Right lung (tissue), 10 donors: ENCODE data around the gene KRTAP22-2. TPM values are rescaled to one million over a fixed set of nuclear protein-coding genes. Genes with fewer than 3 reads are reported as not detected.

ENCODE experiments used
- DNase-seq, 2 donors: peaks; one replicate each; pipeline ENCODE4 v3.0.0-alpha.2; 2013
- long read RNA-seq, 8 donors: transcript quantifications; one replicate each; lab custom pipeline, GENCODE V29; 2026
- polyA plus RNA-seq, 5 donors: library from polyadenylated mRNA; unstranded; fragments of 120-200 nt; gene quantifications; one replicate each; pipeline versions ENCODE4 v1.2.1 to v1.2.3, GENCODE V29; 2013; ENCODE audit warnings: inconsistent platforms in 1 of 5, low replicate concordance in 1 of 5; ENCODE audit not compliant: insufficient read length in 5 of 5, insufficient read depth in 1 of 5

Gene KRTAP22-2
- not detected for polyA plus RNA-seq
- long read RNA-seq, donor 1: 0 reads
- long read RNA-seq, donor 2: 0 reads
- long read RNA-seq, donor 3: 0 reads
- long read RNA-seq, donor 4: 0 reads
- long read RNA-seq, donor 5: 0 reads
- long read RNA-seq, donor 6: 0 reads
- long read RNA-seq, donor 7: 0 reads
- long read RNA-seq, donor 8: 0 reads

- DNase-seq: no peak
These were observed at the start of gene KRTAP22-2 for GRCh38 chr21:30590297-30590696. KRTAP22-2 (minus strand) TSS chr21:30590397.

- no peak for DNase-seq
These were observed 48.5 kb upstream of the KRTAP22-2 start for GRCh38 chr21:30638686-30639085.

- DNase-seq: no peak
These were observed 44.7 kb upstream of the KRTAP22-2 start, which contains the start of gene KRTAP20-2 for GRCh38 chr21:30634906-30635305. KRTAP20-2 (plus strand) TSS chr21:30635206; CDS start chr21:30635264, 58 bp downstream.

- DNase-seq: no peak
These were observed 39.0 kb upstream of the KRTAP22-2 start for GRCh38 chr21:30629200-30629599.

GRCh38 chr21:30628109-30628508 is 37.9 kb upstream of the KRTAP22-2 start:
- no peak for DNase-seq

- no peak for DNase-seq
These were observed 35.4 kb upstream of the KRTAP22-2 start for GRCh38 chr21:30625449-30626165.

GRCh38 chr21:30623362-30623761 is 33.2 kb upstream of the KRTAP22-2 start:
- DNase-seq: no peak

GRCh38 chr21:30620522-30620921 is 30.3 kb upstream of the KRTAP22-2 start, which contains the start of gene KRTAP20-4:
KRTAP20-4 (plus strand) TSS chr21:30620627.
- no peak for DNase-seq

- DNase-seq: no peak
These were observed 29.9 kb upstream of the KRTAP22-2 start for GRCh38 chr21:30620080-30620479.

- no peak for DNase-seq
These were observed 25.9 kb upstream of the KRTAP22-2 start, which contains the start of gene KRTAP20-1 for GRCh38 chr21:30616125-30616524. KRTAP20-1 (plus strand) TSS chr21:30616425; CDS start chr21:30616455, 30 bp downstream.

GRCh38 chr21:30615199-30615598 is 25.0 kb upstream of the KRTAP22-2 start:
- DNase-seq: no peak

- DNase-seq: no peak
These were observed 23.6 kb upstream of the KRTAP22-2 start, which contains the start of gene KRTAP6-1 for GRCh38 chr21:30613836-30614235. KRTAP6-1 (minus strand) TSS chr21:30613930; CDS start chr21:30613904, 26 bp downstream.

GRCh38 chr21:30612132-30612531 is 21.9 kb upstream of the KRTAP22-2 start:
- no peak for DNase-seq

- no peak for DNase-seq
These were observed 15.8 kb upstream of the KRTAP22-2 start for GRCh38 chr21:30605968-30606367.

GRCh38 chr21:30600787-30601186 is 10.6 kb upstream of the KRTAP22-2 start, which contains the start of gene KRTAP22-1:
KRTAP22-1 (plus strand) TSS chr21:30601087.
- no peak for DNase-seq

GRCh38 chr21:30598802-30599201 is 8.6 kb upstream of the KRTAP22-2 start, which contains the start of gene KRTAP6-2:
KRTAP6-2 (minus strand) TSS chr21:30598902; CDS start chr21:30598874, 28 bp downstream.
- DNase-seq: no peak

GRCh38 chr21:30592140-30592539 is 1.9 kb upstream of the KRTAP22-2 start, which contains the start of gene KRTAP6-3:
KRTAP6-3 (plus strand) TSS chr21:30592440; CDS start chr21:30592446, 6 bp downstream.
- no peak for DNase-seq

- DNase-seq: no peak
These were observed 7.3 kb downstream of the KRTAP22-2 start for GRCh38 chr21:30582870-30583269.

- no peak for DNase-seq
These were observed 10.1 kb downstream of the KRTAP22-2 start for GRCh38 chr21:30580132-30580531.

- DNase-seq: no peak
These were observed 10.9 kb downstream of the KRTAP22-2 start for GRCh38 chr21:30579346-30579745.

GRCh38 chr21:30577766-30578165 is 12.4 kb downstream of the KRTAP22-2 start:
- no peak for DNase-seq

GRCh38 chr21:30567617-30568016 is 22.6 kb downstream of the KRTAP22-2 start:
- no peak for DNase-seq

- DNase-seq: no peak
These were observed 26.6 kb downstream of the KRTAP22-2 start for GRCh38 chr21:30563630-30564029.
